Neural progenitor cell (in vitro differentiated cells): ENCODE data around the gene ZSCAN21. TPM values are rescaled to one million over a fixed set of nuclear protein-coding genes. Genes with fewer than 3 reads are reported as not detected.
A peak's percentile ranks its signal among the peaks of the same experiment; 100 is the strongest.
"Not testable (repeated sequence)": the region's sequence is repeated elsewhere in the genome, so short reads cannot be mapped to it uniquely, and the experiment has no call there.

Experiments used
- DNase-seq: peaks from one replicate; pipeline ENCODE4 v3.0.0-alpha.2; 2016; ENCODE audit warnings: low spot score
- H2AFZ ChIP-seq: fragments of 200-600 bp; sonication (generic); replicated peaks from 2 replicates; pipeline ENCODE4 v1.6.1; 2016; ENCODE audit warnings: antibody characterized with exemption
- H3F3A ChIP-seq: fragments of 200-600 bp; sonication (generic); 2 replicates; pipeline ENCODE4 v1.6.1; 2016; ENCODE audit warnings: antibody characterized with exemption, low read depth
- H3K27ac ChIP-seq: fragments of 200-600 bp; sonication (generic); 2 replicates; pipeline ENCODE4 v1.5.1; 2016; ENCODE audit warnings: mild to moderate bottlenecking
- H3K27me3 ChIP-seq: fragments of 200-600 bp; sonication (generic); 2 replicates; pipeline ENCODE4 v1.6.1; 2016; ENCODE audit warnings: mild to moderate bottlenecking, moderate library complexity
- H3K36me3 ChIP-seq: fragments of 200-600 bp; sonication (generic); 2 replicates; pipeline ENCODE4 v1.5.1; 2016
- H3K4me1 ChIP-seq: fragments of 200-600 bp; sonication (generic); 2 replicates; pipeline ENCODE4 v1.6.1; 2016; ENCODE audit warnings: mixed run types
- H3K4me2 ChIP-seq: fragments of 200-600 bp; sonication (generic); 2 replicates; pipeline ENCODE4 v1.6.1; 2016
- H3K4me3 ChIP-seq: fragments of 200-600 bp; sonication (generic); 2 replicates; pipeline ENCODE4 v1.5.1; 2016
- H3K79me2 ChIP-seq: fragments of 200-600 bp; sonication (generic); 2 replicates; pipeline ENCODE4 v1.6.1; 2016; ENCODE audit warnings: low read depth
- H3K9ac ChIP-seq: fragments of 200-600 bp; sonication (generic); 2 replicates; pipeline ENCODE4 v1.6.1; 2016
- H3K9me3 ChIP-seq: fragments of 200-600 bp; sonication (generic); 2 replicates; pipeline ENCODE4 v1.5.1; 2016; ENCODE audit warnings: low read depth
- H4K20me1 ChIP-seq: fragments of 200-600 bp; sonication (generic); 2 replicates; pipeline ENCODE4 v1.6.1; 2016; ENCODE audit warnings: low read depth
- H3K27ac Mint-ChIP-seq: 3 replicates; pipeline ENCODE4 v1.8.0; 2021; ENCODE audit warnings: mixed read lengths
- H3K27me3 Mint-ChIP-seq: 2 replicates; pipeline ENCODE4 v1.8.0; 2022; ENCODE audit warnings: low read depth, mild to moderate bottlenecking, inconsistent platforms, moderate library complexity, mixed read lengths; ENCODE audit not compliant: insufficient read depth
- H3K36me3 Mint-ChIP-seq: 3 replicates; pipeline ENCODE4 v1.8.0; 2021; ENCODE audit warnings: mixed read lengths
- H3K4me1 Mint-ChIP-seq: 3 replicates; pipeline ENCODE4 v1.8.0; 2021; ENCODE audit warnings: mixed read lengths
- H3K4me3 Mint-ChIP-seq: 3 replicates; pipeline ENCODE4 v1.8.0; 2021; ENCODE audit warnings: mild to moderate bottlenecking, moderate library complexity, mixed read lengths
- H3K9me3 Mint-ChIP-seq: 3 replicates; pipeline ENCODE4 v1.8.0; 2020; ENCODE audit warnings: mixed read lengths
- CTCF ChIP-seq: fragments of 200-600 bp; sonication (generic); IDR thresholded peaks from 2 replicates; pipeline ENCODE4 v1.5.1; 2017; ENCODE audit warnings: antibody characterized with exemption, mild to moderate bottlenecking
- EZH2 ChIP-seq: fragments of 200-600 bp; sonication (generic); IDR thresholded peaks from 2 replicates; pipeline ENCODE4 v1.6.1; 2017; ENCODE audit warnings: antibody characterized with exemption, mild to moderate bottlenecking, moderate library complexity
- EZH2phosphoT487 ChIP-seq: fragments of 200-600 bp; sonication (generic); IDR thresholded peaks from 2 replicates; pipeline ENCODE4 v1.6.1; 2017; ENCODE audit warnings: antibody characterized with exemption
- total RNA-seq: library from RNA; depleted of rRNA; stranded (reverse); fragments of >200 nt; gene quantifications from 2 replicates; pipeline ENCODE4 v1.2.3, GENCODE V29; 2015; ENCODE audit warnings: low replicate concordance

The ZSCAN21 gene
- total RNA-seq, 1 donor from 2014 or later: 29.0 TPM

GRCh38 chr7:100011516-100011915 lies 38.1 kb upstream of the ZSCAN21 start:
- no peak overlapping the region for H3K9ac ChIP-seq
- no peak for DNase-seq
- H3K9me3 ChIP-seq: no peaks in the 10 kb centered on the region
- H3K4me1 Mint-ChIP-seq: peaks cover 13% of the 10 kb centered on the region
- no peaks in the 10 kb centered on the region for H3F3A ChIP-seq
- H3K27ac Mint-ChIP-seq: peak overlapping the region; percentile 32
- H3K27me3 Mint-ChIP-seq: peaks cover 12% of the 10 kb centered on the region
- no peaks in the 10 kb centered on the region for H3K36me3 Mint-ChIP-seq
- peak overlapping the region; percentile 3 for H2AFZ ChIP-seq
- H3K79me2 ChIP-seq: peaks cover 12% of the 10 kb centered on the region
- peaks cover 4% of the 10 kb centered on the region for H4K20me1 ChIP-seq
- H3K36me3 ChIP-seq: no peaks in the 10 kb centered on the region
- H3K4me1 ChIP-seq: peaks cover 4% of the 10 kb centered on the region
- peaks cover 4% of the 10 kb centered on the region for H3K27me3 ChIP-seq
- no peak for TF ChIP-seq EZH2phosphoT487
- no peak for TF ChIP-seq CTCF
- TF ChIP-seq EZH2: no peak
- no peak overlapping the region for H3K4me2 ChIP-seq
- no peak overlapping the region for H3K27ac ChIP-seq
- H3K4me3 ChIP-seq: no peak overlapping the region
- H3K4me3 Mint-ChIP-seq: no peak overlapping the region
- H3K9me3 Mint-ChIP-seq: no peaks in the 10 kb centered on the region

DNA sequence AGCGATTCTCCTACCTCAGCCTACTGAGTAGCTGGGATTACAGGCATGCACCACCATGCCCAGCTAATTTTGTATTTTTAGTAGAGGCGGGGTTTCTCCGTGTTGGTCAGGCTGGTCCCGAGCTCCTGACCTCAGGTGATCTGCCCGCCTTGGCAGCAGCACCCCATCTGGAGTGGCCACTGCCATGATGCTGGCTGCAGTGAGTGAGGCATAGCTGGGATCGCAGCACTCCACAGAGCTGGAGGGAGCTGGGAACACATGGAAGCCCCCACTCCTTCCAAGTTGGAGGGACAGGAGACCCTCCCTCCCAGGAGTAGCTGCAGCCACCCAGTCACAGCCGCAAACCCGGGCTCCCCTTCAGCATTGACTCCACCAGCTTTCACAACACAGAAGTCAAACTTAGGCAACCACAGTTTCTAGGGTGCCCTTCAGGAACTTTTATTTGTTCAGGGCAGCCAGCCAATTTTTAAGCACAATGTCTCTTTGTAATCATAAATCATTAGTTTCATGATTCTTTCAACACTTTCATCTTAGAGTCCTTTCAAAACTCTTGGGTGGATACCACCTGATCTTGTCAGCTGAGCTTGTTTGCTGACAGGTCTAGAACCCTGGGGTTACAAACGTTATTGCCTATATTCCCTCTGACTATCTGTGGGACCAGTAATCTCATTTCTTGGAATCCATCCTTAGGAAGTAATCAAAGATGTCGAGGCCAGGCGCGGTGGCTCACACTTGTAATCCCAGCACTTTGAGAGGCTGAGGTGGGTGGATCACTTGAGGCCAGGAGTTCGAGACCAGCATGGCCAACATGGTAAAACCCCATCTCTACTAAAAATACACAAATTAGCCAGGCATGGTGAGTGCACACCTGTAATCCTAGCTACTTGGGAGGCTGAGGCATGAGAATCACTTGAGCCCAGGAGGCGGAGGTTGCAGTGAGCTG lies 36.9 kb upstream of the ZSCAN21 start:
- not testable (repeated sequence) for H3K9me3 ChIP-seq, H3F3A ChIP-seq, H3K36me3 ChIP-seq, H2AFZ ChIP-seq, H3K36me3 Mint-ChIP-seq, H3K4me1 ChIP-seq, H3K27ac ChIP-seq, H3K4me3 Mint-ChIP-seq, H3K27me3 ChIP-seq, H3K4me3 ChIP-seq, DNase-seq, H3K9ac ChIP-seq, H3K27ac Mint-ChIP-seq, H3K4me2 ChIP-seq, H3K9me3 Mint-ChIP-seq
- H3K27me3 Mint-ChIP-seq: peaks cover 12% of the 10 kb centered on the region
- Histone ChIP-seq H3K79me2 (peaks cover 23% of the 10 kb centered on the region), H4K20me1 (peaks cover 16% of the 10 kb centered on the region)
- H3K4me1 Mint-ChIP-seq: peaks cover 17% of the 10 kb centered on the region

GRCh38 chr7:100013328-100013676 lies 36.3 kb upstream of the ZSCAN21 start:
- H3F3A ChIP-seq: no peaks in the 10 kb centered on the region
- no peak overlapping the region for H2AFZ ChIP-seq
- H3K4me3 Mint-ChIP-seq: no peak overlapping the region
- peaks cover 3% of the 10 kb centered on the region for H3K36me3 Mint-ChIP-seq
- H3K27me3 ChIP-seq: peaks cover 4% of the 10 kb centered on the region
- DNase-seq: no peak
- peaks cover 12% of the 10 kb centered on the region for H3K27me3 Mint-ChIP-seq
- H3K4me1 ChIP-seq: peaks cover 9% of the 10 kb centered on the region
- no peak for TF ChIP-seq CTCF
- TF ChIP-seq EZH2: no peak
- no peak for TF ChIP-seq EZH2phosphoT487
- H3K4me1 Mint-ChIP-seq: peaks cover 18% of the 10 kb centered on the region
- no peaks in the 10 kb centered on the region for H3K9me3 Mint-ChIP-seq
- no peak overlapping the region for H3K4me2 ChIP-seq
- H3K27ac Mint-ChIP-seq: no peak overlapping the region
- no peaks in the 10 kb centered on the region for H3K9me3 ChIP-seq
- H4K20me1 ChIP-seq: peaks cover 22% of the 10 kb centered on the region
- H3K27ac ChIP-seq: no peak overlapping the region
- no peaks in the 10 kb centered on the region for H3K36me3 ChIP-seq
- H3K9ac ChIP-seq: no peak overlapping the region
- H3K79me2 ChIP-seq: peaks cover 30% of the 10 kb centered on the region
- H3K4me3 ChIP-seq: no peak overlapping the region
